ENCODE measurements around the gene GNG4.
A peak's percentile ranks its signal among the peaks of the same experiment; 100 is the strongest.
"Not testable (repeated sequence)": the region's sequence is repeated elsewhere in the genome, so short reads cannot be mapped to it uniquely, and the experiment has no call there.

The GNG4 gene

GRCh38 chr1:235557495-235557894, 92.1 kb downstream of the GNG4 start:
- Histone ChIP-seq H3K36me3 (ENCODE audit: insufficient read depth, low read length) (no peaks in the 10 kb centered on the region), H3K79me2 (ENCODE audit: control insufficient read depth, insufficient read depth, low read length, unreplicated experiment) (no peaks in the 10 kb centered on the region), H3K4me1 (ENCODE audit: control insufficient read depth, insufficient read depth, low read length, unreplicated experiment) (no peaks in the 10 kb centered on the region), H3K4me3 (ENCODE audit: low read depth, low read length) (no peak overlapping the region), H3K27ac (ENCODE audit: low read depth, low read length) (no peak overlapping the region), H2AFZ (ENCODE audit: low read length, unreplicated experiment) (no peak overlapping the region), H3K27me3 (ENCODE audit: insufficient read depth, low read length) (no peaks in the 10 kb centered on the region)

- no peak overlapping the region for H3K27ac ChIP-seq (ENCODE audit: low read depth, low read length)
- no peak overlapping the region for H3K4me3 ChIP-seq (ENCODE audit: low read depth, low read length)
- H3K36me3 ChIP-seq (ENCODE audit: insufficient read depth, low read length) = no peaks in the 10 kb centered on the region
- H3K4me1 ChIP-seq (ENCODE audit: control insufficient read depth, insufficient read depth, low read length, unreplicated experiment) = no peaks in the 10 kb centered on the region
- no peaks in the 10 kb centered on the region for H3K79me2 ChIP-seq (ENCODE audit: control insufficient read depth, insufficient read depth, low read length, unreplicated experiment)
- no peak overlapping the region for H2AFZ ChIP-seq (ENCODE audit: low read length, unreplicated experiment)
- no peaks in the 10 kb centered on the region for H3K27me3 ChIP-seq (ENCODE audit: insufficient read depth, low read length)
Measured at GRCh38 chr1:235556807-235557206, 92.8 kb downstream of the GNG4 start.

GRCh38 chr1:235553112-235553551, 96.5 kb downstream of the GNG4 start:
- H3K27ac ChIP-seq (ENCODE audit: low read depth, low read length) = no peak overlapping the region
- no peaks in the 10 kb centered on the region for H3K4me1 ChIP-seq (ENCODE audit: control insufficient read depth, insufficient read depth, low read length, unreplicated experiment)
- H2AFZ ChIP-seq (ENCODE audit: low read length, unreplicated experiment) = no peak overlapping the region
- no peak overlapping the region for H3K4me3 ChIP-seq (ENCODE audit: low read depth, low read length)
- H3K36me3 ChIP-seq (ENCODE audit: insufficient read depth, low read length) = no peaks in the 10 kb centered on the region
- H3K27me3 ChIP-seq (ENCODE audit: insufficient read depth, low read length) = peaks cover 3% of the 10 kb centered on the region; the same call in 1 of the 2 replicates
- H3K79me2 ChIP-seq (ENCODE audit: control insufficient read depth, insufficient read depth, low read length, unreplicated experiment) = no peaks in the 10 kb centered on the region

- H3K4me1 ChIP-seq (ENCODE audit: control insufficient read depth, insufficient read depth, low read length, unreplicated experiment) = no peaks in the 10 kb centered on the region
- H3K79me2 ChIP-seq (ENCODE audit: control insufficient read depth, insufficient read depth, low read length, unreplicated experiment) = no peaks in the 10 kb centered on the region
- H2AFZ ChIP-seq (ENCODE audit: low read length, unreplicated experiment) = no peak overlapping the region
- no peak overlapping the region for H3K4me3 ChIP-seq (ENCODE audit: low read depth, low read length)
- no peak overlapping the region for H3K27ac ChIP-seq (ENCODE audit: low read depth, low read length)
- H3K36me3 ChIP-seq (ENCODE audit: insufficient read depth, low read length) = no peaks in the 10 kb centered on the region
- H3K27me3 ChIP-seq (ENCODE audit: insufficient read depth, low read length) = peaks cover 12% of the 10 kb centered on the region
Measured at GRCh38 chr1:235552146-235552716, 97.4 kb downstream of the GNG4 start.

GRCh38 chr1:235549351-235550139, 100.0 kb downstream of the GNG4 start:
- Histone ChIP-seq H3K79me2 (ENCODE audit: control insufficient read depth, insufficient read depth, low read length, unreplicated experiment) (no peaks in the 10 kb centered on the region), H3K27ac (ENCODE audit: low read depth, low read length) (no peak overlapping the region), H3K4me1 (ENCODE audit: control insufficient read depth, insufficient read depth, low read length, unreplicated experiment) (no peaks in the 10 kb centered on the region), H3K27me3 (ENCODE audit: insufficient read depth, low read length) (peaks cover 20% of the 10 kb centered on the region), H3K36me3 (ENCODE audit: insufficient read depth, low read length) (no peaks in the 10 kb centered on the region), H3K4me3 (ENCODE audit: low read depth, low read length) (no peak overlapping the region), H2AFZ (ENCODE audit: low read length, unreplicated experiment) (no peak overlapping the region)

GRCh38 chr1:235546369-235547155, 103.0 kb downstream of the GNG4 start:
- not testable (repeated sequence) for H3K79me2 ChIP-seq (ENCODE audit: control insufficient read depth, insufficient read depth, low read length, unreplicated experiment); H2AFZ ChIP-seq (ENCODE audit: low read length, unreplicated experiment); H3K36me3 ChIP-seq (ENCODE audit: insufficient read depth, low read length); H3K27ac ChIP-seq (ENCODE audit: low read depth, low read length); H3K4me1 ChIP-seq (ENCODE audit: control insufficient read depth, insufficient read depth, low read length, unreplicated experiment); H3K4me3 ChIP-seq (ENCODE audit: low read depth, low read length)
- peaks cover 20% of the 10 kb centered on the region for H3K27me3 ChIP-seq (ENCODE audit: insufficient read depth, low read length)

- no peaks in the 10 kb centered on the region for H3K79me2 ChIP-seq (ENCODE audit: control insufficient read depth, insufficient read depth, low read length, unreplicated experiment)
- H3K4me1 ChIP-seq (ENCODE audit: control insufficient read depth, insufficient read depth, low read length, unreplicated experiment) = no peaks in the 10 kb centered on the region
- H3K27ac ChIP-seq (ENCODE audit: low read depth, low read length) = no peak overlapping the region
- peaks cover 20% of the 10 kb centered on the region for H3K27me3 ChIP-seq (ENCODE audit: insufficient read depth, low read length)
- H3K36me3 ChIP-seq (ENCODE audit: insufficient read depth, low read length) = no peaks in the 10 kb centered on the region
- no peak overlapping the region for H2AFZ ChIP-seq (ENCODE audit: low read length, unreplicated experiment)
- H3K4me3 ChIP-seq (ENCODE audit: low read depth, low read length) = no peak overlapping the region
Measured at GRCh38 chr1:235545292-235545930, 104.2 kb downstream of the GNG4 start.

- H3K27me3 ChIP-seq (ENCODE audit: insufficient read depth, low read length) = peaks cover 15% of the 10 kb centered on the region
- not testable (repeated sequence) for H3K4me1 ChIP-seq (ENCODE audit: control insufficient read depth, insufficient read depth, low read length, unreplicated experiment); H3K79me2 ChIP-seq (ENCODE audit: control insufficient read depth, insufficient read depth, low read length, unreplicated experiment)
Measured at GRCh38 chr1:235542845-235543244, 106.7 kb downstream of the GNG4 start.

GRCh38 chr1:235533476-235534168, 116.0 kb downstream of the GNG4 start:
- Histone ChIP-seq H2AFZ (ENCODE audit: low read length, unreplicated experiment) (peak overlapping the region; percentile 38), H3K4me1 (ENCODE audit: control insufficient read depth, insufficient read depth, low read length, unreplicated experiment) (peaks cover 22% of the 10 kb centered on the region), H3K36me3 (ENCODE audit: insufficient read depth, low read length) (no peaks in the 10 kb centered on the region), H3K27me3 (ENCODE audit: insufficient read depth, low read length) (no peaks in the 10 kb centered on the region), H3K79me2 (ENCODE audit: control insufficient read depth, insufficient read depth, low read length, unreplicated experiment) (no peaks in the 10 kb centered on the region), H3K27ac (ENCODE audit: low read depth, low read length) (no peak overlapping the region), H3K4me3 (ENCODE audit: low read depth, low read length) (no peak overlapping the region)

More at GRCh38 chr1:235542845-235543244, 106.7 kb downstream of the GNG4 start:
- not testable (repeated sequence) for H3K36me3 ChIP-seq (ENCODE audit: insufficient read depth, low read length); H3K4me3 ChIP-seq (ENCODE audit: low read depth, low read length); H2AFZ ChIP-seq (ENCODE audit: low read length, unreplicated experiment); H3K27ac ChIP-seq (ENCODE audit: low read depth, low read length)

GRCh38 chr1:235532360-235532759, 117.2 kb downstream of the GNG4 start:
- H3K36me3 ChIP-seq (ENCODE audit: insufficient read depth, low read length) = no peaks in the 10 kb centered on the region
- H3K4me1 ChIP-seq (ENCODE audit: control insufficient read depth, insufficient read depth, low read length, unreplicated experiment) = peaks cover 22% of the 10 kb centered on the region
- H3K27ac ChIP-seq (ENCODE audit: low read depth, low read length) = peak overlapping the region; percentile 70
- H3K79me2 ChIP-seq (ENCODE audit: control insufficient read depth, insufficient read depth, low read length, unreplicated experiment) = no peaks in the 10 kb centered on the region
- no peak overlapping the region for H3K4me3 ChIP-seq (ENCODE audit: low read depth, low read length)
- peak overlapping the region; percentile 88 for H2AFZ ChIP-seq (ENCODE audit: low read length, unreplicated experiment)
- H3K27me3 ChIP-seq (ENCODE audit: insufficient read depth, low read length) = no peaks in the 10 kb centered on the region

Data from ACC112 (cell line).